ENCODE results near the gene XRCC5. TPM values are rescaled to one million over a fixed set of nuclear protein-coding genes. Genes with fewer than 3 reads are reported as not detected.
A peak's percentile ranks its signal among the peaks of the same experiment; 100 is the strongest.

XRCC5 gene
- total and polyA plus RNA-seq, 10 of the 15 experiments (the other 5 are each of a cell fraction or from before 2014, with no cell fraction given), result 259 to 815 (median 530) TPM

- SMC1A ChIA-PET (ENCODE audit: uncharacterized antibody, unreplicated experiment), result interaction anchor here (0.8 to 0.9 kb wide), 2 partner anchors 9 to 102 kb away, joined by 3 to 4 read pairs; no protein-coding TSS in a partner anchor
- no peaks in the 10 kb centered on the region for H3K4me1 ChIP-seq (ENCODE audit: control insufficient read depth, insufficient read depth, low read length)
- H2AFZ ChIP-seq (ENCODE audit: control insufficient read depth, low read depth, low read length), result no peak overlapping the region
- intact Hi-C loops (cut with micrococcal nuclease; ENCODE audit: unreplicated experiment), result no loop called here
- FAIRE-seq (no peak), DNase-seq (ENCODE audit: low read depth, low spot score) (no peak), ATAC-seq (no peak)
- RAD21 ChIA-PET (ENCODE audit: unreplicated experiment), result no interaction called here
- peaks cover 14 to 67% of the 10 kb centered on the region in 2 experiments for H3K36me3 ChIP-seq (ENCODE audit: control insufficient read depth in 2 of 2, insufficient read depth in 2 of 2, low read length in 1 of 2)
- no TSS peak for BruUV-seq (replicated peaks)
- CTCF ChIA-PET, result interaction anchor here (0.8 to 1.6 kb wide), 4 partner anchors 9 to 255 kb away, joined by 3 to 4 read pairs (median 3); no protein-coding TSS in a partner anchor
- H3K9ac ChIP-seq (ENCODE audit: control insufficient read depth, insufficient read depth, low read length), result no peak overlapping the region
- no peak overlapping the region for H3K4me2 ChIP-seq (ENCODE audit: control insufficient read depth, insufficient read depth)
- whole genome bisulfite sequencing (ENCODE audit: insufficient coverage, insufficient replicate concordance, low lambda C conversion rate, missing lambda C conversion rate), result 75% methylated on average over 4 of the region's 4 CpGs
- in situ Hi-C loops (cut with MboI), result no loop called here
- POLR2A ChIA-PET, result interaction anchor here (1.3 kb wide), 1 partner anchor 11 kb away, joined by 3 read pairs; no protein-coding TSS in a partner anchor
- TF ChIP-seq POLR2A (IDR thresholded peaks at IDR 0.05; ENCODE audit: low read depth, low read length) (0 out of 2 replicates have a peak, but pooled peaks have one; percentile 14), SIX5 (IDR thresholded peaks at IDR 0.05; ENCODE audit: low read depth, low read length, severe bottlenecking) (no peak)
- no peak overlapping the region for H3K27ac ChIP-seq (ENCODE audit: control insufficient read depth, insufficient read depth)
- H4K20me1 ChIP-seq (ENCODE audit: control insufficient read depth, insufficient read depth), result no peaks in the 10 kb centered on the region
- H3K9me3 ChIP-seq (replicated peaks; ENCODE audit: control insufficient read depth, insufficient read depth, low read length), result no peaks in the 10 kb centered on the region
- H3K4me3 ChIP-seq, result no peak overlapping the region
- H3K27me3 ChIP-seq (replicated peaks in 1 of 2; ENCODE audit: control insufficient read depth in 2 of 2, insufficient read depth in 2 of 2, low read length in 1 of 2), result no peaks in the 10 kb centered on the region
- H3K79me2 ChIP-seq (ENCODE audit: control insufficient read depth, insufficient read depth, low read length), result no peaks in the 10 kb centered on the region; the same call in none of the 2 replicates
These were observed 25.9 kb downstream of the XRCC5 start for GRCh38 chr2:216134958-216135541.

DNA sequence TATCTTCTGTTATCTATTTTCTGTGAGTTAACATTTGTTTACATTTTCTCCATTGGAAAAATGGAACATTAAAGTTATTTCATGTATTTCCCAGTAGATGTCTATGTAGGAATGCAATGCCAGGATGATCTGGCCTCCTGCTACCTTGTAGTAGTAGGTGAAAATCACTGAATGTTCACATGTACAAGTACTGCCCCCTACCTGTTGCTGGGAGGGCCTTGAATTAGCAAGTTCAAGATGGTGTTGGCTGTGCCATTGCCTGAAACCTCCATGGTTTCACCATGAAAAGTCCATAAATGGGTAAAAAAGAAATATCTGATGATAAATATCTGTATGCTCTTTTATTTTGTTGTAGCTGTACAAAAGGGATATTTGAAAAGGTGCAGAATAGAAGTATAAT, 30.7 kb downstream of the XRCC5 start:
- Histone ChIP-seq H3K9ac (ENCODE audit: control insufficient read depth, insufficient read depth, low read length) (no peak overlapping the region), H3K27ac (ENCODE audit: control insufficient read depth, insufficient read depth) (no peak overlapping the region), H2AFZ (ENCODE audit: control insufficient read depth, low read depth, low read length) (no peak overlapping the region), H3K27me3 (replicated peaks in 1 of 2; ENCODE audit: control insufficient read depth in 2 of 2, insufficient read depth in 2 of 2, low read length in 1 of 2) (no peaks in the 10 kb centered on the region), H3K79me2 (ENCODE audit: control insufficient read depth, insufficient read depth, low read length) (peaks cover 9% of the 10 kb centered on the region; the same call in 1 of the 2 replicates), H3K4me3 (no peak overlapping the region), H3K4me2 (ENCODE audit: control insufficient read depth, insufficient read depth) (no peak overlapping the region), H3K36me3 (ENCODE audit: control insufficient read depth in 2 of 2, insufficient read depth in 2 of 2, low read length in 1 of 2) (peaks cover 16 to 32% of the 10 kb centered on the region in 2 experiments), H4K20me1 (ENCODE audit: control insufficient read depth, insufficient read depth) (no peaks in the 10 kb centered on the region), H3K9me3 (replicated peaks; ENCODE audit: control insufficient read depth, insufficient read depth, low read length) (no peaks in the 10 kb centered on the region), H3K4me1 (ENCODE audit: control insufficient read depth, insufficient read depth, low read length) (peaks cover 17% of the 10 kb centered on the region)
- FAIRE-seq (no peak), DNase-seq (ENCODE audit: low read depth, low spot score) (no peak), ATAC-seq (peak; percentile 57)
- ChIA-PET RAD21 (ENCODE audit: unreplicated experiment) (interaction anchor here (2.3 to 4.0 kb wide), 2 partner anchors 28 to 143 kb away, joined by 5 to 42 read pairs; partner anchors contain the start of gene XRCC5), CTCF (interaction anchor here (0.7 to 4.0 kb wide), 10 partner anchors 10 to 169 kb away, joined by 3 to 35 read pairs (median 6); partner anchors contain the start of gene XRCC5), SMC1A (ENCODE audit: uncharacterized antibody, unreplicated experiment) (interaction anchor here (0.8 to 4.0 kb wide), 8 partner anchors 10 to 265 kb away, joined by 3 to 31 read pairs (median 6); partner anchors contain the start of gene XRCC5), POLR2A (interaction anchor here (1.0 kb wide), 1 partner anchor 29 kb away, joined by 3 read pairs; no protein-coding TSS in a partner anchor)
- in situ Hi-C loops (cut with MboI) (no loop called here), intact Hi-C loops (cut with micrococcal nuclease; ENCODE audit: unreplicated experiment) (no loop called here)
- no TSS peak for BruUV-seq (replicated peaks)
- no peak for TF ChIP-seq SUZ12 (IDR thresholded peaks at IDR 0.05; ENCODE audit: unreplicated experiment)
- peak; percentile 42 to 49 (median 42); a peak in 4 of 6 replicates for TF ChIP-seq CTCF (IDR thresholded peaks at IDR 0.05 in 2 of 3, conservative IDR thresholded peaks at IDR 0.05 in 1 of 3; ENCODE audit: control insufficient read depth in 2 of 3, extremely low read depth in 1 of 3, insufficient read depth in 1 of 3, low read depth in 3 of 3, low read length in 3 of 3)
- TF ChIP-seq RAD21 (IDR thresholded peaks at IDR 0.05; ENCODE audit: insufficient read depth, low read depth, low read length), result peak; percentile 51
- peak; percentile 31; the same call in 1 of the 2 replicates for TF ChIP-seq SMC3 (IDR thresholded peaks at IDR 0.05; ENCODE audit: borderline replicate concordance, low read length)
- no peak for TF ChIP-seq CREB1 (IDR thresholded peaks at IDR 0.05; ENCODE audit: low read depth)
- peak; percentile 63 for TF ChIP-seq YY1 (IDR thresholded peaks at IDR 0.05; ENCODE audit: low read depth, low read length)

Data from GM12878 (cell line).